ENCODE data around the gene MYL12B. TPM values are rescaled to one million over a fixed set of nuclear protein-coding genes. Genes with fewer than 3 reads are reported as not detected.

MYL12B gene
- total RNA-seq, 1 experiment from 2014 or later, result 383 TPM

- TF ChIP-seq, protein P1, sequence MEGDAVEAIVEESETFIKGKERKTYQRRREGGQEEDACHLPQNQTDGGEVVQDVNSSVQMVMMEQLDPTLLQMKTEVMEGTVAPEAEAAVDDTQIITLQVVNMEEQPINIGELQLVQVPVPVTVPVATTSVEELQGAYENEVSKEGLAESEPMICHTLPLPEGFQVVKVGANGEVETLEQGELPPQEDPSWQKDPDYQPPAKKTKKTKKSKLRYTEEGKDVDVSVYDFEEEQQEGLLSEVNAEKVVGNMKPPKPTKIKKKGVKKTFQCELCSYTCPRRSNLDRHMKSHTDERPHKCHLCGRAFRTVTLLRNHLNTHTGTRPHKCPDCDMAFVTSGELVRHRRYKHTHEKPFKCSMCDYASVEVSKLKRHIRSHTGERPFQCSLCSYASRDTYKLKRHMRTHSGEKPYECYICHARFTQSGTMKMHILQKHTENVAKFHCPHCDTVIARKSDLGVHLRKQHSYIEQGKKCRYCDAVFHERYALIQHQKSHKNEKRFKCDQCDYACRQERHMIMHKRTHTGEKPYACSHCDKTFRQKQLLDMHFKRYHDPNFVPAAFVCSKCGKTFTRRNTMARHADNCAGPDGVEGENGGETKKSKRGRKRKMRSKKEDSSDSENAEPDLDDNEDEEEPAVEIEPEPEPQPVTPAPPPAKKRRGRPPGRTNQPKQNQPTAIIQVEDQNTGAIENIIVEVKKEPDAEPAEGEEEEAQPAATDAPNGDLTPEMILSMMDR (conservative IDR thresholded peaks at IDR 0.05), result no peak
- TF ChIP-seq EZH2 (IDR thresholded peaks at IDR 0.05; ENCODE audit: low read depth), result no peak
- CTCF ChIA-PET, result no interaction called here
- Histone ChIP-seq H3K36me3 (ENCODE audit: low read depth) (no peaks in the 10 kb centered on the region), H3F3A (ENCODE audit: insufficient read depth, low read depth) (peaks cover 19% of the 10 kb centered on the region; the same call in 1 of the 2 replicates), H3K9me3 (ENCODE audit: insufficient read depth, low read depth) (no peaks in the 10 kb centered on the region), H4K20me1 (ENCODE audit: insufficient read depth) (no peaks in the 10 kb centered on the region), H3K4me1 (replicated peaks; ENCODE audit: insufficient read depth) (peaks cover 32% of the 10 kb centered on the region), H3K27me3 (ENCODE audit: insufficient read depth, low read depth) (no peaks in the 10 kb centered on the region), H3K9me2 (ENCODE audit: insufficient read depth) (no peaks in the 10 kb centered on the region), H2AFZ (no peak overlapping the region), H3K4me2 (no peak overlapping the region), H3K79me2 (ENCODE audit: low read depth) (no peaks in the 10 kb centered on the region), H3K4me3 (no peak overlapping the region), H3K27ac (no peak overlapping the region)
- no TSS peak for BruUV-seq (replicated peaks)
- intact Hi-C loops (cut with micrococcal nuclease; ENCODE audit: unreplicated experiment), result no loop called here
- POLR2A ChIA-PET (ENCODE audit: unreplicated experiment), result interaction anchor here (1.3 kb wide), 1 partner anchor 22 kb away, joined by 9 read pairs; no protein-coding TSS in a partner anchor
- no peak for DNase-seq
These were observed 57.5 kb downstream of the MYL12B start for GRCh38 chr18:3319399-3319798.

DNA sequence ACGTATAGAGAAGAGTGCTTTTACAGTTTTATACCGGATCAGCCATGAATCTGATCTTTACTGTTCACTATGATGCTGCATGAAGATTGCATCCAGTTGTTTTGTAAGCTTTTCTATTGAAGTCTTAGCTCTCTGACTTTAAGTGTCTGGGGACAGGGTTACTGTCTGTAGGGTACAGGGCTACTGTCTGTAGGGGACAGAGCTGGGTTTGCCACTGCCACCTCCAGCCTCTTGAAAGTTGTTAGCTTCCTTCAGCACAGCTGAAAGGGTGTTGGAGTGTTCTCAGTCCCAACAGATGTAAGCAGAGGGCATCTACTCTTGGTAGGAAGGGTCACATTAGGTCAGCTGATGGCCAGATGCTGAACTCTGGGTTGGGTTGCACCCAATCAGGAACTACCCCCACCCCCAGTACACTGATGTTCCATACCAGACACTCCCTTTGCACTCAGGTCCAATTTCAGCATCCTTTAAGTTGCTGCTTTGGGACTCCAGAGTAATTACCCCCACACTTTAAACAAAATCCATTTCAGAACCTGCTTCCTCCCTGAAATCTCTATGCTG, 58.0 kb downstream of the MYL12B start:
- Histone ChIP-seq H4K20me1 (ENCODE audit: insufficient read depth) (no peaks in the 10 kb centered on the region), H3K4me2 (no peak overlapping the region), H3K4me3 (no peak overlapping the region), H3K36me3 (ENCODE audit: low read depth) (no peaks in the 10 kb centered on the region), H2AFZ (no peak overlapping the region), H3K9me2 (ENCODE audit: insufficient read depth) (no peaks in the 10 kb centered on the region), H3K79me2 (ENCODE audit: low read depth) (no peaks in the 10 kb centered on the region), H3K27ac (no peak overlapping the region), H3K9me3 (ENCODE audit: insufficient read depth, low read depth) (no peaks in the 10 kb centered on the region), H3K4me1 (replicated peaks; ENCODE audit: insufficient read depth) (peaks cover 32% of the 10 kb centered on the region), H3F3A (ENCODE audit: insufficient read depth, low read depth) (peaks cover 19% of the 10 kb centered on the region; the same call in 1 of the 2 replicates), H3K27me3 (ENCODE audit: insufficient read depth, low read depth) (no peaks in the 10 kb centered on the region)
- ChIA-PET POLR2A (ENCODE audit: unreplicated experiment) (interaction anchor here (0.5 to 1.3 kb wide), 2 partner anchors 23 to 31 kb away, joined by 3 to 9 read pairs; no protein-coding TSS in a partner anchor), CTCF (no interaction called here)
- intact Hi-C loops (cut with micrococcal nuclease; ENCODE audit: unreplicated experiment), result loop anchor here (2.0 to 5.0 kb wide), 3 partner anchors 38 to 275 kb away; no protein-coding TSS in a partner anchor
- no peak for DNase-seq
- TF ChIP-seq EZH2 (IDR thresholded peaks at IDR 0.05; ENCODE audit: low read depth), result no peak
- TF ChIP-seq, protein P1 (conservative IDR thresholded peaks at IDR 0.05), result no peak
- no TSS peak for BruUV-seq (replicated peaks)

DNA sequence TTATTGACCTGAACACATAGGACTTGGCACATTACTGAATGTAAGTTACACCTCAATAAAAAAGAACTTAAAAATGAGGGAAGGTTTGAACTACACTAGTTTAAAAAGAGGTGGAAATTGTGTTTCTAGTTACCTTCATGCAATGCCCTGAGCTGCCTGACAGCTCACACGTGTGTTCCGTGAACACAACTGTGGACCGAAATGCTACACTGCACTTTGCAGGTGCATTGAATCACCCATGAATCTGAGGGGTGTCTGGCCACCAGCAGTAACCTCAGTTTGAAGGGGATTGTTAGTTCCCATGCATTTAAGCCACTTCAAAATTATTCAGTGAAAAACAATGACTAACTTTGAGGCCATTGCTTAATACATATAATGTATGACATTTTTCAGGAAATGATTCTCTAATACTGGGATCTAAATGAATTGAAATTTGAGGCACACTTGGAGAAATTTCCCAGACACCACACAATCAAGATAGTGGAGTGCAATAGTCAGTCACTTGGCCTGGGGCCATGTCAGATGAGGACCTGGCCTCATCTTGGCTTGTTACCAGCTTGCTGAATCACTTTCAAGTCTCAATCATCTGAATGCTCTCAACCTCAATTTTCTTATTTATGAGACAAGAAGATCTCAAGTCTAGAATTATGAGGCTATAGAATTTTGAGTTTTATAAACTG, 59.3 kb downstream of the MYL12B start:
- H3F3A ChIP-seq (ENCODE audit: insufficient read depth, low read depth), result peaks cover 19% of the 10 kb centered on the region; the same call in 1 of the 2 replicates
- H3K9me3 ChIP-seq (ENCODE audit: insufficient read depth, low read depth), result no peaks in the 10 kb centered on the region
- no peak overlapping the region for H2AFZ ChIP-seq
- no peaks in the 10 kb centered on the region for H3K36me3 ChIP-seq (ENCODE audit: low read depth)
- peaks cover 32% of the 10 kb centered on the region for H3K4me1 ChIP-seq (replicated peaks; ENCODE audit: insufficient read depth)
- ChIA-PET POLR2A (ENCODE audit: unreplicated experiment) (interaction anchor here (0.6 to 0.7 kb wide), 4 partner anchors 74 to 282 kb away, joined by 3 to 28 read pairs (median 14); no protein-coding TSS in a partner anchor), CTCF (interaction anchor here (0.7 to 0.9 kb wide), 2 partner anchors 24 to 134 kb away, joined by 3 to 7 read pairs; no protein-coding TSS in a partner anchor)
- TF ChIP-seq EZH2 (IDR thresholded peaks at IDR 0.05; ENCODE audit: low read depth), result no peak
- TF ChIP-seq, protein P1 (conservative IDR thresholded peaks at IDR 0.05), result no peak
- H3K27me3 ChIP-seq (ENCODE audit: insufficient read depth, low read depth), result no peaks in the 10 kb centered on the region
- H3K9me2 ChIP-seq (ENCODE audit: insufficient read depth), result no peaks in the 10 kb centered on the region
- BruUV-seq (replicated peaks), result no TSS peak
- no peaks in the 10 kb centered on the region for H3K79me2 ChIP-seq (ENCODE audit: low read depth)
- H4K20me1 ChIP-seq (ENCODE audit: insufficient read depth), result no peaks in the 10 kb centered on the region
- DNase-seq, result peak; percentile 88 to 93
- peak overlapping the region; percentile 74 for H3K27ac ChIP-seq
- intact Hi-C loops (cut with micrococcal nuclease; ENCODE audit: unreplicated experiment), result loop anchor here (1.0 to 5.0 kb wide), 4 partner anchors 39 to 274 kb away; no protein-coding TSS in a partner anchor
- H3K4me3 ChIP-seq, result no peak overlapping the region
- H3K4me2 ChIP-seq, result peak overlapping the region; percentile 14

All from PC-9 (cell line).